Heart left ventricle (tissue), 16 donors: ENCODE results near the gene MPPE1. TPM values are rescaled to one million over a fixed set of nuclear protein-coding genes. Genes with fewer than 3 reads are reported as not detected.
A peak's percentile ranks its signal among the peaks of the same experiment; 100 is the strongest.

Experiments
- ATAC-seq, 4 donors: fragments of 200-7000 bp; cut with Tn5 transposase; one replicate each; pipeline ENCODE4 v1.9.1; 2020 to 2022; ENCODE audit warnings: moderate library complexity in 4 of 4, mild to moderate bottlenecking in 3 of 4, moderate number of reproducible peaks in 1 of 4
- DNase-seq, 5 donors: peaks; one replicate each; pipeline ENCODE4 v3.0.0-alpha.2; 2020
- H3K27ac ChIP-seq, 12 donors: fragments of 200-600 bp; sonication (generic) in 4 of 12; one replicate each; pipeline versions ENCODE4 v1.5.0 to v1.8.0; 2016 to 2022; ENCODE audit warnings: mild to moderate bottlenecking in 2 of 12
- H3K27me3 ChIP-seq, 9 donors: fragments of 200-600 bp; sonication (generic) in 2 of 9; one replicate each; pipeline versions ENCODE4 v1.5.1 to v1.8.0; 2016 to 2022; ENCODE audit warnings: mild to moderate bottlenecking in 3 of 9
- H3K36me3 ChIP-seq, 9 donors: fragments of 200-600 bp; sonication (generic) in 2 of 9; one replicate each; pipeline versions ENCODE4 v1.5.0 to v1.8.0; 2018 to 2022; ENCODE audit warnings: mild to moderate bottlenecking in 2 of 9
- H3K4me1 ChIP-seq, 12 donors: fragments of 200-600 bp; sonication (generic) in 4 of 12; one replicate each; pipeline versions ENCODE4 v1.5.0 to v1.8.0; 2016 to 2022; ENCODE audit warnings: mild to moderate bottlenecking in 3 of 12
- H3K4me3 ChIP-seq, 12 donors: fragments of 200-600 bp; sonication (generic) in 4 of 12; one replicate each; pipeline versions ENCODE4 v1.5.0 to v1.8.0; 2017 to 2022; ENCODE audit warnings: mild to moderate bottlenecking in 9 of 12, moderate library complexity in 4 of 12
- H3K9me3 ChIP-seq, 12 donors: fragments of 200-600 bp; sonication (generic) in 4 of 12; one replicate each; pipeline versions ENCODE4 v1.5.0 to v1.8.0; 2016 to 2022; ENCODE audit warnings: mild to moderate bottlenecking in 1 of 12
- CTCF ChIP-seq, 12 donors: fragments of 200-600 bp; sonication (generic) in 4 of 12; IDR thresholded peaks; one replicate each; pipeline versions ENCODE4 v1.5.0 to v1.8.0; 2018 to 2022; ENCODE audit warnings: antibody characterized with exemption in 12 of 12, mild to moderate bottlenecking in 5 of 12
- POLR2A ChIP-seq, 2 donors: fragments of 450-650 bp; IDR thresholded peaks; one replicate each; pipeline ENCODE4 v1.6.1; 2017; ENCODE audit warnings: antibody characterized with exemption in 2 of 2, mild to moderate bottlenecking in 2 of 2, moderate library complexity in 2 of 2
- WGBS, 4 donors: extraction: QIAGEN DNeasy Blood & Tissue Kit in 2 of 4; methylation state at CpG; one replicate each; pipeline versions ENCODE4 v1.1.5 to v1.1.7; 2013 to 2018; 5-methylcytosine and 5-hydroxymethylcytosine counted together
- intact Hi-C, 10 donors: fragments of 100-400 bp; cut with DNase I; formaldehyde crosslinking; loops; one replicate each; pipeline versions ENCODE4 v1.11.1 to v1.14.2; 2022
- polyA plus RNA-seq, 2 donors: library from polyadenylated mRNA; stranded (reverse); fragments of 200-250 nt; gene quantifications; one replicate each; pipeline ENCODE4 v1.2.3, GENCODE V29; 2013
- total RNA-seq, 9 donors: library from RNA; depleted of rRNA in 2 of 9; stranded (reverse); fragments of >200 nt in 2 of 9; fragmentation: NEBNext Ultra II Directional in 3 of 9; extraction: Animal tissue kit (Norgen Biotek cat#: 25700) in 3 of 9; gene quantifications; one replicate each; pipeline versions ENCODE4 v1.1.0 to v1.2.4, GENCODE V29; 2016 to 2023
- donor health status: ischemic (EF 13 %, LVEDD 7.1; RV severe dilation, severe dysfunction).
- donor health status: healthy with polysubstance abuse.
- donor health status: DM: no; HTN: yes; CAD: no.
- donor health status: DM: no; HTN: no; CAD: no.
- donor health status: ischemic (EF 25% LVEDD 6.9; RV normal size, moderate dysfunction).
- donor health status: ischemic (EF 25% LVEDD 5.7; RV mildly dilated, moderate dysfunction).
- donor health status: healthy.
- donor health status: DM: yes; HTN: yes; CAD: no.
- donor health status: ischemic (EF 35%, LVEDD 5.7; RV mildly dilated, moderate dysfunction).
- donor health status: nonischemic (EF 11% LVEDD 7.7; RV severe dilation, severe dysfunction).
- donor health status: DM: yes; HTN: yes; CAD: no.
- donor health status: PGD.
- donor health status: ischemic (EF 29% LVEDD 5.4; RV normal size, mild dysfunction).
- donor health status: nonischemic (EF 23%, LVEDD 6.1; RV moderate dilation, normal function).

Gene MPPE1
- total and polyA plus RNA-seq, 11 donors, result 17.8 to 45.5 (median 29.6) TPM

GRCh38 chr18:11906926-11907874, 917 bp downstream of the MPPE1 start:
- TF ChIP-seq CTCF (IDR thresholded peaks at IDR 0.05) (no peak), POLR2A (IDR thresholded peaks at IDR 0.05) (no peak)

GRCh38 chr18:11906176-11906575, 1.9 kb downstream of the MPPE1 start:
- no peak overlapping the region for H3K27ac ChIP-seq
- ATAC-seq, result no peak
- DNase-seq, result no peak
- no peaks in the 10 kb centered on the region for H3K27me3 ChIP-seq
- TF ChIP-seq POLR2A (IDR thresholded peaks at IDR 0.05) (no peak), CTCF (IDR thresholded peaks at IDR 0.05) (no peak)
- 92 to 100% (median 97%) methylated on average over 1 of the region's 1 CpG for WGBS, 4 donors
- H3K9me3 ChIP-seq, result no peaks in the 10 kb centered on the region
- H3K36me3 ChIP-seq, result peaks cover 0 to 43% (median 35%) of the 10 kb centered on the region in 9 donors
- intact Hi-C loops, result loop anchor here in 5 of 10 donors (5.0 to 10.0 kb wide), 2 partner anchors 51 to 54 kb away; partner anchors contain the start of gene CHMP1B (in 5 of the 5)
- peaks cover 0 to 34% (median 17%) of the 10 kb centered on the region in 12 donors for H3K4me1 ChIP-seq
- no peak overlapping the region for H3K4me3 ChIP-seq

More at GRCh38 chr18:11906926-11907874, 917 bp downstream of the MPPE1 start:
- Histone ChIP-seq H3K27me3 (no peaks in the 10 kb centered on the region), H3K27ac (peak overlapping the region in 7 of 12 donors; percentile 97 to 100 (median 99)), H3K4me1 (peaks cover 0 to 34% (median 17%) of the 10 kb centered on the region in 12 donors), H3K4me3 (peak overlapping the region; percentile 62 to 95 (median 78)), H3K36me3 (peaks cover 0 to 37% (median 27%) of the 10 kb centered on the region in 9 donors), H3K9me3 (no peaks in the 10 kb centered on the region)
- DNase-seq (no peak), ATAC-seq (no peak)
- 70 to 72% (median 72%) methylated on average over 20 of the region's 20 CpGs for WGBS, 4 donors
- intact Hi-C loops, result loop anchor here in 5 of 10 donors (5.0 to 10.0 kb wide), 2 partner anchors 52 to 55 kb away; partner anchors contain the start of gene CHMP1B (in 5 of the 5)

GRCh38 chr18:11905613-11906012, 2.5 kb downstream of the MPPE1 start:
- no peaks in the 10 kb centered on the region for H3K9me3 ChIP-seq
- H3K27ac ChIP-seq, result peak overlapping the region in 1 of 12 donors; percentile 1
- no peak for ATAC-seq
- peaks cover 0 to 34% (median 17%) of the 10 kb centered on the region in 12 donors for H3K4me1 ChIP-seq
- intact Hi-C loops, result loop anchor here in 5 of 10 donors (5.0 to 10.0 kb wide), 2 partner anchors 51 to 53 kb away; partner anchors contain the start of gene CHMP1B (in 5 of the 5)
- 54 to 63% (median 58%) methylated on average over 4 of the region's 4 CpGs for WGBS, 4 donors
- no peak overlapping the region for H3K4me3 ChIP-seq
- no peak for DNase-seq
- TF ChIP-seq POLR2A (IDR thresholded peaks at IDR 0.05), result no peak
- TF ChIP-seq CTCF (IDR thresholded peaks at IDR 0.05), result no peak
- H3K27me3 ChIP-seq, result no peaks in the 10 kb centered on the region
- peaks cover 0 to 43% (median 37%) of the 10 kb centered on the region in 9 donors for H3K36me3 ChIP-seq
